ENCODE results near the gene SRL. TPM values are rescaled to one million over a fixed set of nuclear protein-coding genes. Genes with fewer than 3 reads are reported as not detected.

The SRL gene
- total and polyA plus RNA-seq, 2 of the 13 experiments (the other 11 are each of a cell fraction or from before 2014, with no cell fraction given) = 0.05 TPM; not detected in 1

DNA sequence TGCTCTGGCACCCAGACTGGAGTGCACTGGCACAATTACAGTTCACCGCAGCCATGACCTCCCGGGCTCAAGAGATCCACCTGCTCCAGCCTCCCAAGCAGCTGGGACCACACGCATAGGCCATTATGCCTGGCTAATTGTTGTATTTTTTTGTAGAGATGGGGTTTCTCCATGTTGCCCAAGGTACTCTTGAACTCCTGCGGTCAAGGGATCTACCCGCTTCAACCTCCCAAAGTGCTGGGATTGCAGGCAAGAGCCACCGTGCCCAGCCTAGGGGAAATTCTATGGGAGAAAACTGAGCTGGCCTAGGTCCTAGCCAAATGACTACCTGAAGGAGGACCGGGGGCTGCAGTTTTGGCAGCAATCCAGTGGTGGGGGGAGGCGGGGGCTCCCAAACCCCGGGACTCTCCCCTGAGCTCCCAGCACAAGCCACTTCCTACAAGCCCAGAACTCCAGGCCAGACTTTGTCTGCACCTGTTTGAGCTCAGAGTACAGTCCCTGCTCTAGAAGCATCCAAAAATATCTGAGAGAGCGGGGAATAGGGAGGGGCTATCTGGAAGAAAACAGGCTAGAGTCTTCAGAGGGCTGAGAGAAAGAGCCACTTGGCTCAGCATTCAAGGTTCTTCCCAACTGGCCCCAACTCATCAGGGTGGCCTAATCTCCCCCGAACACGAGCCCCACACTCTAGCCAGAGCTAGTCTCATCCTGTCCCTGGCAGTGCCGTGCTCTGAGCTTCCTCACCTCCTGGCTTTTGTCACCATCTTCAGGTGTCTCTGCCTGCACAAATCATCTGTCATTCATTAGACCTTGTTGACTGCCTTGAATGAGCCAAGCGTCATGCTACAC lies 9.1 kb downstream of the SRL start (continued):
- no peak for TF ChIP-seq ZNF44 (CRISPR knock-in tag; IDR thresholded peaks at IDR 0.05)

DNA sequence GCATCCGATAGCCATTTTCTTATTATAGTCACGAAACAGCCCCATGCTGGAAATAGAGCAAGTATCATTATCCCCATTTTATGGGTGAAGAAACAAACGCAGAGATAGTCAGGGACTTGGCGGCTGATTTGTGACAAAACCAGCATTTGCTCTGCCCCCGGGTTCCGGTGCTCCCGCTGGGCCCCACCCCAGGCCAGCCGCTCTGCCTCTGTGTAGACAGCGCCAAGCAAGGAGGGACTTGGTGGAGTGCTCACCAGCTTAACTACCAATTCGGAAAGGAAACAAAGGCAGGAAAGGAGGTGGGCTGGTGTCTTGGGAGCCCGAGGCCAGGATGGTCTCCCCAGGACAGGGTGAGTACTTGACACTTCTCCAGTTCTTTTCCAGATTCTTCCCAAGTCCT lies 10.0 kb downstream of the SRL start:
- no peaks in the 10 kb centered on the region for H3K36me3 ChIP-seq (replicated peaks in 1 of 2; ENCODE audit: control insufficient read depth in 1 of 2, insufficient read depth in 2 of 2, low read length in 2 of 2)
- no peaks in the 10 kb centered on the region for H3K9me3 ChIP-seq (ENCODE audit: low read length)
- in situ Hi-C loops (cut with HindIII; ENCODE audit: extremely low pct_ligation_motif_present, low pct_unique_long_range_greater_than_20kb) = no loop called here
- H3K79me2 ChIP-seq (ENCODE audit: insufficient read depth, low read length) = no peaks in the 10 kb centered on the region
- H2AFZ ChIP-seq (ENCODE audit: low read length) = no peak overlapping the region
- FAIRE-seq (no peak), DNase-seq (ENCODE audit: low spot score) (no peak), ATAC-seq (no peak)
- BruUV-seq (replicated peaks) = no TSS peak
- intact Hi-C loops (cut with micrococcal nuclease; ENCODE audit: unreplicated experiment) = no loop called here
- TF ChIP-seq HDAC2 (CRISPR knock-in tag; IDR thresholded peaks at IDR 0.05) = no peak
- TF ChIP-seq REL (CRISPR knock-in tag; conservative IDR thresholded peaks at IDR 0.05) = no peak
- TF ChIP-seq ZNF619 (CRISPR knock-in tag; IDR thresholded peaks at IDR 0.05) = no peak
- TF ChIP-seq, protein P1, sequence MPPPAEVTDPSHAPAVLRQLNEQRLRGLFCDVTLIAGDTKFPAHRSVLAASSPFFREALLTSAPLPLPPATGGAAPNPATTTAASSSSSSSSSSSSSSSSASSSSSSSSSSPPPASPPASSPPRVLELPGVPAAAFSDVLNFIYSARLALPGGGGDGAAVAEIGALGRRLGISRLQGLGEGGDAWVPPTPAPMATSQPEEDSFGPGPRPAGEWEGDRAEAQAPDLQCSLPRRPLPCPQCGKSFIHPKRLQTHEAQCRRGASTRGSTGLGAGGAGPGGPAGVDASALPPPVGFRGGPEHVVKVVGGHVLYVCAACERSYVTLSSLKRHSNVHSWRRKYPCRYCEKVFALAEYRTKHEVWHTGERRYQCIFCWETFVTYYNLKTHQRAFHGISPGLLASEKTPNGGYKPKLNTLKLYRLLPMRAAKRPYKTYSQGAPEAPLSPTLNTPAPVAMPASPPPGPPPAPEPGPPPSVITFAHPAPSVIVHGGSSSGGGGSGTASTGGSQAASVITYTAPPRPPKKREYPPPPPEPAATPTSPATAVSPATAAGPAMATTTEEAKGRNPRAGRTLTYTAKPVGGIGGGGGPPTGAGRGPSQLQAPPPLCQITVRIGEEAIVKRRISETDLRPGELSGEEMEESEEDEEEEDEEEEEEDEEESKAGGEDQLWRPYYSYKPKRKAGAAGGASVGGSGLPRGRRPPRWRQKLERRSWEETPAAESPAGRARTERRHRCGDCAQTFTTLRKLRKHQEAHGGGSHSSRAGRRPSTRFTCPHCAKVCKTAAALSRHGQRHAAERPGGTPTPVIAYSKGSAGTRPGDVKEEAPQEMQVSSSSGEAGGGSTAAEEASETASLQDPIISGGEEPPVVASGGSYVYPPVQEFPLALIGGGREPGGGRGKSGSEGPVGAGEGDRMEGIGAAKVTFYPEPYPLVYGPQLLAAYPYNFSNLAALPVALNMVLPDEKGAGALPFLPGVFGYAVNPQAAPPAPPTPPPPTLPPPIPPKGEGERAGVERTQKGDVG (CRISPR knock-in tag; IDR thresholded peaks at IDR 0.05; ENCODE audit: borderline replicate concordance) = no peak
- no peak for TF ChIP-seq MAFG (CRISPR knock-in tag; IDR thresholded peaks at IDR 0.05)
- TF ChIP-seq HOXA5 (CRISPR knock-in tag; IDR thresholded peaks at IDR 0.05) = no peak
- no peak for TF ChIP-seq KLF16 (CRISPR knock-in tag; IDR thresholded peaks at IDR 0.05)
- TF ChIP-seq TARDBP (CRISPR knock-in tag; IDR thresholded peaks at IDR 0.05) = no peak
- no peak for TF ChIP-seq GFI1 (CRISPR knock-in tag; IDR thresholded peaks at IDR 0.05; ENCODE audit: borderline replicate concordance)
- H3K4me2 ChIP-seq (ENCODE audit: low read depth, low read length) = no peak overlapping the region
- peaks cover 7 to 41% of the 10 kb centered on the region in 2 experiments; a peak in 4 of 5 replicates for H3K27me3 ChIP-seq (ENCODE audit: control insufficient read depth in 1 of 2, insufficient read depth in 2 of 2, low read length in 2 of 2)
- H3K4me3 ChIP-seq (replicated peaks in 1 of 3; ENCODE audit: insufficient read depth in 1 of 3, low read depth in 2 of 3, low read length in 3 of 3) = no peak overlapping the region
- H3K27ac ChIP-seq (ENCODE audit: extremely low read length, insufficient read depth, low read length) = no peak overlapping the region
- CTCF ChIA-PET (ENCODE audit: low intra/inter-chr PET ratio, low total read pairs) = no interaction called here
- WGBS (ENCODE audit: low lambda C conversion rate) = 65% methylated on average over 11 of the region's 11 CpGs
- H3K9ac ChIP-seq (ENCODE audit: insufficient read depth, low read depth, low read length) = no peak overlapping the region
- H3K4me1 ChIP-seq (ENCODE audit: insufficient read depth, low read length) = no peaks in the 10 kb centered on the region
- POLR2A ChIA-PET = no interaction called here
- H4K20me1 ChIP-seq (ENCODE audit: insufficient read depth, low read length) = no peaks in the 10 kb centered on the region

All from HepG2 (cell line).